RPMI7951 (cell line): ENCODE data around the gene CD3D. TPM values are rescaled to one million over a fixed set of nuclear protein-coding genes. Genes with fewer than 3 reads are reported as not detected.

Source experiments
- DNase-seq: peaks from one replicate; pipeline ENCODE4 v3.0.0-alpha.2; 2012; ENCODE audit warnings: low read depth
- total RNA-seq: library from RNA; depleted of rRNA; stranded (reverse); fragments of >200 nt; shearing (Covaris generic); gene quantifications from 2 replicates; pipeline ENCODE4 v1.2.3, GENCODE V29; 2014; rRNA removed

The CD3D gene
- not detected in 2 replicates for total RNA-seq

DNA sequence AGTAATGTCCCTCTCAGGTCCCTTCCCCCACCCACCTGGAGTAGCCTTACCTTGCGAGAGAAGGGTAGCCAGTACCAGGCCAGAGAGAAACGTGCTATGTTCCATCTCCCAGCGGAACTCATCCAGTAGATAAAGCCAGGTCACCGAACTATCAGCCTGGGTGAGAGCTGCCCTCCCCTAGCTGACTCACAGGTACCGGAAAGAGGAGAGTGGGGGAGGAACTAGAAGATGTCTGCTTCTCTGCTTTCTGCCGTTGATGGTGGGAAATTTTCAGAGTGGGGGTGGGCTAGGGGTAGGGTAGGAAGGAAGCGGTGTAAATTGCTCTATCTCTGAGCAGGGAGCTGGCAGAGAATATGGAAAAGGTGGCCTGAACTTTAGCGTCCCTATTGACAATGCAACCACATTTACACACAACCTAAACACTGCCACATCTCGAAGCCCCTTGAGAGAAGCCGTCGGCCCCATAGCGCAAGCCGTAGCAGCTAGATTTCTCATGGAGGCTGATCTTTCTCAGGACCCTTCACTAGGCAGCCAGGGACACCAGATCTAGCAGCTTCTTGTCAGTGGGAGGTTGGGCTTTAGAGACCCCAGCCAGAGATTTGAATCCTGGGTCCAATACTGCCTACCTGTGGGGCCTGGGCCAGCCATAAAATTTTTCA is at the start of gene CD3D:
Gene CD3D (minus strand): TSS at position 203 of the 659 bp plus-strand sequence. CDS start 98 bp downstream, at position 105.
- DNase-seq, result no peak

GRCh38 chr11:118383657-118384056 is 41.2 kb upstream of the CD3D start:
- no peak for DNase-seq

DNA sequence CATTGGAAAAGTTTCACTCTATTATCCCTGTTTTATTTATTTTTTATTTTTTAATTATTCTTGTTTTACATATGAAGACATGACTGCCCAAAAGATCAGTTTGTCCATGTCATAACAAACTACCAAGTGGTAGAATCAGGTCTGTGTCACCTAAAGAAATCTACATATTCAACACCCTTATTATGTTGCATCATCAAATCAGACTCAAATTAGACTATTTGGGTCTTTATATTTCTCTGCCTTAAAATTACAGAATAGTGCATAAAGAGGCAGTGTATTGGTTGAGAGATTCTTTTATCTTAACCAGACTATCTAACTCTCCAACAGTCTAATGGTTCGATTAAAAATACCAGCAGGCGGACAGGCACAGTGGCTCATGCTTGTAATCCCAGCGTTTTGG is 40.4 kb upstream of the CD3D start:
- no peak for DNase-seq

DNA sequence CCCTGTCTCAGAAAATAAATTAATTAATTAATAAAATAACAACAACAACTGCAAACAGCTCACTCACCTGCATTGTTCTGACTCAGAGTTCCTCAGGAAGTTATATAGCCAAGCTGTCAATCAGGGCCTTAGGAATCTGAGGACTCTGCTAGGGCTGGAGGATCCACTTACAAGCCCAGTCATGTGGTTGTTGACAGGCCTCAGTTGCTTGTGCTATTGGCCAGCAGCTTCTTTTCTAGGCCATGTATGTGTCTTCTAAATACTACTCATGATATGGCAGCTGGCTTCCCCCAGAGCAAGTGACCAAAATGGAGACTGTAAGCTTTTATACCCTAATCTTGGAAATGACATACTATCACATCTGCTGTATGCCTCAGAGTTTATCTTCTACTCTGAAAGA is 38.1 kb upstream of the CD3D start:
- no peak for DNase-seq

DNA sequence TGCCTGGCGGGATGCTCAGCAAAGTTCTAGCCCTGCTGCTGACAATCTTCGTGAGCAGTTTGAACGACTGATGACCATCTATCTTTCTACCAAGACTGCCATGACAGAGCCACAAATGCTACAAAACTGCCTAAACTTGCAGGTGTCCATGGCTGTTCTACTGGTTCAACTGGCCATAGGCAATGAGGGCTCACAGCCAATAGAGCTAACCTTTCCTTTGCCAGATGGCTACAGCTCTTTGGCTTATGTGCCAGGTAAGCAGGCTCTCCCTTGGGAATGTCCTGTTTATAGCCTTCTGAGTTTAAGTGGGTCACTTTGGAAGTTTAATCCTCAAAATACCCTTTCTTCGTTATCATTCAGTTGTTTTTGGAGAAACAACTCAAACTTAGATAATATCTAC is 37.0 kb upstream of the CD3D start:
- DNase-seq, result no peak

- no peak for DNase-seq
These were observed 33.5 kb upstream of the CD3D start for GRCh38 chr11:118375978-118376377.

DNA sequence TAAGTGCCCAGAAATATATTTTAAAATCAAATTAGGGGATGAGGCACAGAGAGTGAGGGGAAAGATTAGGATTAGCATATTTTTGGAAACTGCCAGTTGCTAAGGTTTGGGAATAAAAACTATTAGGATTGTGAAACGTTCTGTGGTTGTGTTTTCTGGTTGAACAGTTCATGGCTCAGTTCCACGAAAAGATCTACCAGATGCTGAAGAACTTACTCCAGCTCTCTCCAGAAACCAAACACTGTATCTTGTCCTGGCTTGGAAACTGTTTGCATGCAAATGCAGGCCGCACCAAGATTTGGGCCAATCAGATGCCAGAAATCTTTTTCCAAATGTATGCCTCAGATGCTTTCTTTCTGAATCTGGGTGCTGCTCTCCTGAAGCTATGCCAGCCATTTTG is 32.2 kb upstream of the CD3D start:
- no peak for DNase-seq

DNA sequence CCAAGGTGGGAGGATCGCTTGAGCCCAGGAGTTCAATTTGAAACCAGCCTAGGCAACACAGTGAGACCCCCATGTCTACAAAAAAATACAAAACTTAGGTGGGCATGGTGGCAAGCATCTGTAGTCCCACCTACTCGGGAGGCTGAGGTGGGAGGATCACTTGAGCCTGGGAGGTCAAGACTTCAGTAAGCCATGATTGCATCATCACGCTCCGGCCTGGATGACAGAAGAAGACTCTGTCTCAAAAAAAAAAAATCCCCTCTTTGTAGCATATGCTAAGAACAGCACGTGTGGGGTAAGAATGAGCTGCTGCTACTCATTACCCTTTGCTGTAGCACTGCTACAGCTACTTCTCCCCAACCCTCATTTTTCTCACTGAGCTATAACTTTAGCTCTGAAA is 31.4 kb upstream of the CD3D start:
- no peak for DNase-seq

GRCh38 chr11:118373263-118373662 is 30.8 kb upstream of the CD3D start:
- DNase-seq, result no peak

DNA sequence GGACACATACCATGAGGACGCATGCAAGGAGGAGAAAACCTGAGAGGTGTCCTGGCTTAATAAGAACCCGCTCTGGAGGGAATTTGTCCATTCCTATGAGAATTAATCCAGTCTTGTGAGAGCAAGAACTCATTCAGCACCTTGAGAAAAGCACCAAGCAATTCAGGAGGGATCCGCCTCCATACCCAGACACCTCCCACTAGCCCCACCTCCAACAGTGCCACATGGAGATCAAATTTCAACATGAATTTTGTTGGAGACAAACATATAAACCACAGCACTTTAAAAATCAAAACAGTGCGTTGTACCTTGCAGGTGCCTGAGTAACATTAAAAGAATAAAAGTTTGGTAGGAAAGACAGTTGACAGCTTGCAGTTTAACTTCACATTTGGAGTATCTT is 28.3 kb upstream of the CD3D start:
- DNase-seq, result no peak

DNA sequence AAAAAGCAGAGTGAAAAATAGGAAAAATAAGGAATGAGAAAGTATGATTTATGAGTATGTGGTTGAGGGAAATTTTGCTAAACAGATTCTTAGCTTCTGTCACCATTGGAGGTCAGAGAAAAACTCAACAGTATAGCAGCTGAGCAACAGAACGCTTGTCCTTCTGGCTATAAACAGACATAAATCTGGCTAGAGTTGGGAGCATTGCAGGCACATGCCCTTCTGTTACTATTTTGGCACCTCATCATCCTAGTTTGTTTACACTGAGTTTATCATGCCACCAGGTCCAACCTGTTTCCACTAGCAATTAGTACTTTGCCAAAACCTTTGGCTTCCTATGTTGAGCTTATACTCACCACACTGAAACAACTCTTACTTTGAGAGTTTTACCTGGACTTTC is 23.8 kb upstream of the CD3D start:
- no peak for DNase-seq

GRCh38 chr11:118364956-118365615 is 22.6 kb upstream of the CD3D start:
- DNase-seq, result no peak

GRCh38 chr11:118359295-118359958 is 16.9 kb upstream of the CD3D start, which contains the start of gene UBE4A:
TSS of gene UBE4A (plus strand) at chr11:118359600. CDS start at chr11:118365081, 5,481 bp downstream.
- DNase-seq, result peak; percentile 94

- DNase-seq, result peak; percentile 23
These were observed 15.6 kb upstream of the CD3D start for GRCh38 chr11:118358071-118358470.

GRCh38 chr11:118353084-118353710 is 10.7 kb upstream of the CD3D start:
- peak; percentile 24 for DNase-seq

- no peak for DNase-seq
These were observed 7.0 kb upstream of the CD3D start for GRCh38 chr11:118349475-118349874.

- no peak for DNase-seq
These were observed 1.5 kb upstream of the CD3D start, which contains the start of gene CD3G for GRCh38 chr11:118343981-118344515. TSS of gene CD3G (plus strand) at chr11:118344344. CDS start at chr11:118344424, 80 bp downstream.

DNA sequence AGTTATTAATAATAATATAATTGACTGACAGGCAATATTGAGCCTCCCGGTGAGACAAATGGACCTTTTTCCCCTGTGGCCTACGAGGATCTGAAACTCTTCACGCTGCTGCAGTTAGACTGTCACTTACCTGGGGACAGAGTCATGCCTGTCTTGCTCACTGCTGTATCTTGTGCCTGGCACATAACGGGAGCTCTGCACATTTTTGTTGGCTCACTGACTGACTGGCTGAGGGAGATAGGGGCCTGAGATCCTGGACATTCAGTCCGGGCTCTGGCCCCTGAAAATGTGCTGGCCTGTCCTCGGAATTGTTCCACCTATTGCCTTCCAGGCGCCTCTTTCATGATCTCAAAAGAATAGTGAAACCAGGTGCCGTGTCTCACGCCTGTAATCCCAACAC is 743 bp upstream of the CD3D start:
- no peak for DNase-seq

- DNase-seq, result no peak
These were observed 553 bp downstream of the CD3D start for GRCh38 chr11:118341815-118342489.

GRCh38 chr11:118341261-118341660 is 1.2 kb downstream of the CD3D start:
- no peak for DNase-seq

DNA sequence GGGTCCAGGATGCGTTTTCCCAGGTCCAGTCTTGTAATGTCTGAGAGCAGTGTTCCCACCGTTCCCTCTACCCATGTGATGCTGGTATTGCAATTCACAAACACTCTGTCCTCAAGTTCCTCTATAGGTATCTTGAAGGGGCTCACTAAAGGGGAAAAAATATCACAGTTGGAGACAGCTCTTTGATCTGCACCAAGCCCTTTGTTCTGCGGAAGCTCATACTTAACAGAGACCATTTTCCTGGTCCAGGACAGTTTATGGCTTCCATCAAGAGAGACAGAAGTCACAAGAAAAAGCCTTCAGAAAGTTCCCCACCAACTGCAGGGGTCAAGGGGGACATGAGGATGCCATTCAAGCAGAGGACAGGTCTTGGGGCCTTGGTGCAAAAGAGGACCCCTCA is 2.1 kb downstream of the CD3D start:
- no peak for DNase-seq
